Lower lobe of right lung (tissue), 2 donors: Measurements from ENCODE around the gene EXOC4. TPM values are rescaled to one million over a fixed set of nuclear protein-coding genes. Genes with fewer than 3 reads are reported as not detected.

Experiments
- ATAC-seq, 2 donors: fragments of 200-7000 bp; cut with Tn5 transposase; one replicate each; pipeline ENCODE4 v1.9.1; 2020 to 2022; ENCODE audit warnings: mild to moderate bottlenecking in 2 of 2, moderate library complexity in 2 of 2
- DNase-seq: peaks from one replicate; pipeline ENCODE4 v3.0.0-alpha.2; 2020
- H3K27ac ChIP-seq: fragments of 200-600 bp; one replicate; pipeline ENCODE4 v1.8.0; 2022
- H3K27me3 ChIP-seq: fragments of 200-600 bp; one replicate; pipeline ENCODE4 v1.8.0; 2022; ENCODE audit warnings: low read depth
- H3K36me3 ChIP-seq: fragments of 200-600 bp; one replicate; pipeline ENCODE4 v1.8.0; 2022; ENCODE audit warnings: mild to moderate bottlenecking
- H3K4me1 ChIP-seq: fragments of 200-600 bp; one replicate; pipeline ENCODE4 v1.8.0; 2022
- H3K4me3 ChIP-seq: fragments of 200-600 bp; one replicate; pipeline ENCODE4 v1.8.0; 2022; ENCODE audit warnings: mild to moderate bottlenecking
- H3K9me3 ChIP-seq: fragments of 200-600 bp; one replicate; pipeline ENCODE4 v1.8.0; 2022
- intact Hi-C: fragments of 100-400 bp; cut with DNase I; formaldehyde crosslinking; loops from one replicate; pipeline ENCODE4 v1.11.0; 2022
- total RNA-seq: library from RNA; stranded (reverse); fragmentation: NEBNext Ultra II Directional; extraction: Animal tissue kit (Norgen Biotek cat#: 25700); gene quantifications from one replicate; pipeline ENCODE4 v1.2.1, GENCODE V29; 2021
- TF ChIP-seq, protein P1 (sequence below): fragments of 200-600 bp; IDR thresholded peaks from one replicate; pipeline ENCODE4 v1.8.0; 2022; ENCODE audit warnings: antibody characterized with exemption, mild to moderate bottlenecking
- donor health status: DM: no; HTN: yes; CAD: no; lungs with severe emphysema.

Gene EXOC4
- total RNA-seq, 1 donor from 2014 or later = 80.2 TPM

- Histone ChIP-seq H3K4me3 (no peak overlapping the region), H3K36me3 (no peaks in the 10 kb centered on the region), H3K9me3 (no peaks in the 10 kb centered on the region), H3K4me1 (no peaks in the 10 kb centered on the region), H3K27ac (no peak overlapping the region), H3K27me3 (no peaks in the 10 kb centered on the region)
- TF ChIP-seq, protein P1, sequence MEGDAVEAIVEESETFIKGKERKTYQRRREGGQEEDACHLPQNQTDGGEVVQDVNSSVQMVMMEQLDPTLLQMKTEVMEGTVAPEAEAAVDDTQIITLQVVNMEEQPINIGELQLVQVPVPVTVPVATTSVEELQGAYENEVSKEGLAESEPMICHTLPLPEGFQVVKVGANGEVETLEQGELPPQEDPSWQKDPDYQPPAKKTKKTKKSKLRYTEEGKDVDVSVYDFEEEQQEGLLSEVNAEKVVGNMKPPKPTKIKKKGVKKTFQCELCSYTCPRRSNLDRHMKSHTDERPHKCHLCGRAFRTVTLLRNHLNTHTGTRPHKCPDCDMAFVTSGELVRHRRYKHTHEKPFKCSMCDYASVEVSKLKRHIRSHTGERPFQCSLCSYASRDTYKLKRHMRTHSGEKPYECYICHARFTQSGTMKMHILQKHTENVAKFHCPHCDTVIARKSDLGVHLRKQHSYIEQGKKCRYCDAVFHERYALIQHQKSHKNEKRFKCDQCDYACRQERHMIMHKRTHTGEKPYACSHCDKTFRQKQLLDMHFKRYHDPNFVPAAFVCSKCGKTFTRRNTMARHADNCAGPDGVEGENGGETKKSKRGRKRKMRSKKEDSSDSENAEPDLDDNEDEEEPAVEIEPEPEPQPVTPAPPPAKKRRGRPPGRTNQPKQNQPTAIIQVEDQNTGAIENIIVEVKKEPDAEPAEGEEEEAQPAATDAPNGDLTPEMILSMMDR = no peak
- ATAC-seq = no peak
- DNase-seq = no peak
- intact Hi-C loops = no loop called here
These were observed 320.8 kb downstream of the EXOC4 start for GRCh38 chr7:133573554-133574265.

DNA sequence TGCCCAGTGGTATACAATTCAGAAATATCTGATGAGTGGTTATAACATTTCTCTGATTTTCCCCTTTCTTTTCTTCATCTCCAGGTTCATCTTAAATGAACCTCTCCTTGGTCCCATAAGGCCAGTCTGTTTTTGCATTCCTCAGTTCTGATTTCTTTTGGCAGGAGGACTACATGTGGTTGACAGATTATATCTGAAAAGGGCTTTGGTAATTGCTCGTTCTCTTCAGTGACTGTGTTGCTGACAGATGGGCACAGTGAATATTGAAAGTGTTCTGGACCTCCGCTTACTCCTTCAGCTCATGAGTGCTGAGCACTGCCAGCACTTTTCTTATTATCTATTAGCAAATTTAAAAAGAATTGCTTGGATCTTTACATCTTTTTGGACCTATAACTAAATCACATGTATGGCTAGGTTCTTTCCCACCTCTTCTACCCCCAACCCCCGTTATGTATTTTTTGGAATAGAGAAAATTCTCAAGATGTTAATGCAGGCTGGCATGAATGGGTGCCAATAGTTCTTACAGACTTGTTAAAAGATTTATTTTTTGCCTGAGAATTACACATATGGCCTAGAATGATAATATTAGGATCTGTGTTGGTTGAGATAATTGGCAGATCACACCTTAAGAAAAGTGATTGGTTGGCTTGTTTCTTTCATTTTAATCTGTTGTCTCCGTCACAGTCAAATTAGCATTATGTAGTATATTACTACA is 323.0 kb downstream of the EXOC4 start:
- Histone ChIP-seq H3K4me1 (no peaks in the 10 kb centered on the region), H3K9me3 (no peaks in the 10 kb centered on the region), H3K4me3 (no peak overlapping the region), H3K27ac (no peak overlapping the region), H3K36me3 (no peaks in the 10 kb centered on the region), H3K27me3 (no peaks in the 10 kb centered on the region)
- DNase-seq (no peak), ATAC-seq (no peak)
- intact Hi-C loops = no loop called here
- TF ChIP-seq, protein P1 = no peak

DNA sequence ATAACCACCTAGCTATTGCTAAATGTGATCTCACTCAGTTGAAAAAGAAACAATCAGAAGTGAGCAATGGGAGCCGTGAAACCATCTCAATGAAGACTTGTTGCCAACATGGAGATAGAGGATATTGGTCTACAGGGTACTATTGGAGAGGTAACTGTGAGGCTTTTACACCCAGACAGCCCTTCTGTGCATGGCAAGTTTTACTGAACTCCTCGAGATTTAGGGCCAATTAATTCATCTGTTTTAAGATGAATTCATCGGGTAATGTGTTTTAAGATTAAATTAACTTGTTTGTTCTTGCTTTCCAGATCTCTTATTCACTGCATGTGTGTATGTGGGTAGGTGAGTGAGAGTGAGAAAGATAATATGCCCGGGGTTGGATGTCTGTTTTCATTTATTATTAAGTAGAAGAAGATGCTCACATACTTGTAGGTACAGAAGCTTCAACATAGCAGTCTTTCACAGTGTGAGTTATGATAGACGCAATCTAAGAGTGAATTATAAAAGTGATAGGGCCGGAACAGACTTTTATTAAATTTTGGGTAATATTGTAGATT is 323.8 kb downstream of the EXOC4 start:
- TF ChIP-seq, protein P1 = no peak
- intact Hi-C loops = no loop called here
- no peak for ATAC-seq
- DNase-seq = no peak
- H3K4me3 ChIP-seq = no peak overlapping the region
- H3K27me3 ChIP-seq = no peaks in the 10 kb centered on the region
- no peaks in the 10 kb centered on the region for H3K4me1 ChIP-seq
- no peak overlapping the region for H3K27ac ChIP-seq
- no peaks in the 10 kb centered on the region for H3K9me3 ChIP-seq
- H3K36me3 ChIP-seq = no peaks in the 10 kb centered on the region

GRCh38 chr7:133582766-133583523 is 330.1 kb downstream of the EXOC4 start:
- intact Hi-C loops = no loop called here
- ATAC-seq = no peak
- H3K9me3 ChIP-seq = no peaks in the 10 kb centered on the region

More at GRCh38 chr7:133582766-133583523, 330.1 kb downstream of the EXOC4 start:
- no peaks in the 10 kb centered on the region for H3K36me3 ChIP-seq
- TF ChIP-seq, protein P1 = no peak
- DNase-seq = no peak
- no peaks in the 10 kb centered on the region for H3K27me3 ChIP-seq
- no peaks in the 10 kb centered on the region for H3K4me1 ChIP-seq
- H3K4me3 ChIP-seq = no peak overlapping the region
- H3K27ac ChIP-seq = no peak overlapping the region
